ENCODE results near the gene NPIPB13.
"Not testable (repeated sequence)": the region's sequence is repeated elsewhere in the genome, so short reads cannot be mapped to it uniquely, and the experiment has no call there.

Gene NPIPB13

DNA sequence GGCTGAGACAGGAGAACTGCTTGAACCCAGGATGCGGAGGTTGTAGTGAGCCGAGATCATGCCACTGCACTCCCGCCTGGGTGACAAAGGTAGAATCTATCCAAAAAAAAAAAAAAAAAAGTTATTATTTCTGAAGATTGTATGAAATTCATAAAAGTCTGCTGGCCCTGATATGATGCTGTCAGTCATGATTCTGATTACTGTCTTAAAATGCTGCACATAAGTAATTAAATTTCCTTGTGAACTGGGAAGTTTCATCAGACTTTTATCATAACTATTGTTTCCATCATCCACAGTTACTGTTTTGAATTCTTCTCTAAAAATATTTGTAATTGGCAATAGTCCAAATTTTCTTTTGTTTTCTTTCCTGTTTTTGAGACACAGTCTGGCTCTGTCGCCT is at the start of gene NPIPB13:
Gene NPIPB13 (minus strand): TSS at position 101 of the 400 bp plus-strand sequence. CDS start 2,906 bp downstream, outside the sequence.
- H3K36me3 ChIP-seq (ENCODE audit: control insufficient read depth, insufficient read depth, low read length); H3K4me3 ChIP-seq (ENCODE audit: low read depth, low read length); H3K27ac ChIP-seq (ENCODE audit: low read depth, low read length); H3K9ac ChIP-seq (ENCODE audit: low read length); H3K4me1 ChIP-seq (ENCODE audit: control insufficient read depth, insufficient read depth, low read length); H3K9me3 ChIP-seq (ENCODE audit: control insufficient read depth, insufficient read depth, low read depth, low read length); H3K27me3 ChIP-seq (ENCODE audit: control insufficient read depth, insufficient read depth, low read length): not testable (repeated sequence)

DNA sequence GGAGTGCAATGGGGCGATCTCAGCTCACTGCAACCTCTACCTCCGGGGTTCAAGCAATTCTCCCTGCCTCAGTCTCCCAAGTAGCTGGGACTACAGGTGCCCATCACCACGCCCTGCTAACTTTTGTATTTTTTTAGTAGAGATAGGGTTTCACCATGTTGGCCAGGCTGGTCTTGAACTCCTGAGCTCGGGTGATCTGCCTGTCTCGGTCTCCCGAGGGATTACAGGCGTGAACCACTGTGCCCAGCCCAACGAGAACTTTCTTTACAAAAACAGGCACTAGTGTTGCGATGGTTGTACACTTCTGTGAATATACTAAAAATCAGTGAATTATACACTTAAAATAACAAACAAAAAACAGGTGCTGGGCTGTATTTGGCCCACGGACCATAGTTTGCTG is 34.1 kb upstream of the NPIPB13 start:
- not testable (repeated sequence) for H3K9me3 ChIP-seq (ENCODE audit: control insufficient read depth, insufficient read depth, low read depth, low read length); H3K27me3 ChIP-seq (ENCODE audit: control insufficient read depth, insufficient read depth, low read length); H3K4me3 ChIP-seq (ENCODE audit: low read depth, low read length); H3K4me1 ChIP-seq (ENCODE audit: control insufficient read depth, insufficient read depth, low read length); H3K9ac ChIP-seq (ENCODE audit: low read length); H3K36me3 ChIP-seq (ENCODE audit: control insufficient read depth, insufficient read depth, low read length); H3K27ac ChIP-seq (ENCODE audit: low read depth, low read length)

DNA sequence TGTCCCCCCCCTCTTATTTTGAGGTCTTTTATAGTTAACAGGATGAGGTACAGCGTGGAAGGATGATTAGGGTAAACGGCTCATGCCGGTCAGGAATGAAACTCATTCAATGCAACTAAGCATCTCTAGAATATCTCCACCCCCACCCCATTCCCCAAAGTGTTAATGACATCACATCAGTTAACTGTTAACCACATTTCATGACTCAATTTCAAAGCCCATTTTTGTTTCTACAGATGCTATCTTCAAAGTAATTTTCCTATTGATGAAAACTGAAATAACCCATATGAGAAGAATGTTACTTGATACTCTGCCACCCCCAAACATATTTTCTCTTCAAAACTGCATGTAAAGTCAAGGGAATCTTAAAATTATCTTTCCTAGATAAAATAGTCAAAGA is 30.2 kb upstream of the NPIPB13 start:
- not testable (repeated sequence) for H3K9ac ChIP-seq (ENCODE audit: low read length); H3K27me3 ChIP-seq (ENCODE audit: control insufficient read depth, insufficient read depth, low read length)

DNA sequence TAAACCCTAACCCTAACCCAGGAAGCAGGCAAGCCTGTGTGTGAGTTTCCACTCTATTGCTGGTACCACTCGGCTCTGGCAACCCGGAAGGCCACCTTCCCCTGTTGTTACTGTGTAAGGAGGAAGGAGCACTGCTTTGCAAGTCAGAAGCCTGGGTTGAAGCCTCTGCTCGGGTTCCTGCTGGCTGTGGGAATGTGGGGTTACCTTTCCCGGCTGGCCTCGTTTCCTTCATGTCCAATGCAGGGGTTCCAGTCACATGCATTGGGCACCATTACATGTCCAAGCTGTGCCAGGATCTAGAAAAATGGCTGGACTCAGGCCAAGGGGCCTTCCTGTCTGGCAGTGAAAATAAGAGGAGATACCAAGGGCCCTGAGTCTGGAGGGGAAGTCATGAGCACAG is 31.2 kb downstream of the NPIPB13 start:
- not testable (repeated sequence) for H3K27me3 ChIP-seq (ENCODE audit: control insufficient read depth, insufficient read depth, low read length); H3K4me1 ChIP-seq (ENCODE audit: control insufficient read depth, insufficient read depth, low read length); H3K4me3 ChIP-seq (ENCODE audit: low read depth, low read length); H3K9ac ChIP-seq (ENCODE audit: low read length); H3K27ac ChIP-seq (ENCODE audit: low read depth, low read length); H3K36me3 ChIP-seq (ENCODE audit: control insufficient read depth, insufficient read depth, low read length); H3K9me3 ChIP-seq (ENCODE audit: control insufficient read depth, insufficient read depth, low read depth, low read length)

More for the DNA sequence above, 30.2 kb upstream of the NPIPB13 start:
- H3K36me3 ChIP-seq (ENCODE audit: control insufficient read depth, insufficient read depth, low read length); H3K9me3 ChIP-seq (ENCODE audit: control insufficient read depth, insufficient read depth, low read depth, low read length); H3K4me1 ChIP-seq (ENCODE audit: control insufficient read depth, insufficient read depth, low read length); H3K27ac ChIP-seq (ENCODE audit: low read depth, low read length); H3K4me3 ChIP-seq (ENCODE audit: low read depth, low read length): not testable (repeated sequence)

GRCh38 chr16:30211414-30211813 is 36.9 kb downstream of the NPIPB13 start:
- not testable (repeated sequence) for H3K4me1 ChIP-seq (ENCODE audit: control insufficient read depth, insufficient read depth, low read length); H3K4me3 ChIP-seq (ENCODE audit: low read depth, low read length); H3K9me3 ChIP-seq (ENCODE audit: control insufficient read depth, insufficient read depth, low read depth, low read length); H3K9ac ChIP-seq (ENCODE audit: low read length); H3K27me3 ChIP-seq (ENCODE audit: control insufficient read depth, insufficient read depth, low read length); H3K36me3 ChIP-seq (ENCODE audit: control insufficient read depth, insufficient read depth, low read length); H3K27ac ChIP-seq (ENCODE audit: low read depth, low read length)

DNA sequence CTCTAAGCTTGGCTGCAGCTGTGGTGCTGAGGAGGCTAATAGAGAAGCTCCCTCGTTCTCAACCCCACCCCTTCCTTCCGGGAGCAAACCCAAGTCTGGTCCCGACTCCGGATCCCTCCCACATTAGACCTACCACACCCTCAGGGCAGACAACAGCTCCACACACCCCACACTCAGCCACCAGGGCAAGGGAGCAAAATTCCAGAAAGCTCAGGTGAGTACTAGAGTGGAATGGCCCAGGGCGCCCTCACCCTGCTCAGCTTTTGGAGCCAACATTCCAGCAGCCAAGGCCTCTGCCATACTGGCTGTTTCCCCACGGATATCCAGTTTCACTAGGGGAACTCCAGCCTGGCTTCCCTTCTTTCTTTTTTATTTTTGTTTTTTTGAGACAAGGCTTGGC is 39.2 kb downstream of the NPIPB13 start:
- H3K9me3 ChIP-seq (ENCODE audit: control insufficient read depth, insufficient read depth, low read depth, low read length); H3K36me3 ChIP-seq (ENCODE audit: control insufficient read depth, insufficient read depth, low read length); H3K9ac ChIP-seq (ENCODE audit: low read length); H3K27me3 ChIP-seq (ENCODE audit: control insufficient read depth, insufficient read depth, low read length); H3K4me3 ChIP-seq (ENCODE audit: low read depth, low read length); H3K4me1 ChIP-seq (ENCODE audit: control insufficient read depth, insufficient read depth, low read length); H3K27ac ChIP-seq (ENCODE audit: low read depth, low read length): not testable (repeated sequence)

DNA sequence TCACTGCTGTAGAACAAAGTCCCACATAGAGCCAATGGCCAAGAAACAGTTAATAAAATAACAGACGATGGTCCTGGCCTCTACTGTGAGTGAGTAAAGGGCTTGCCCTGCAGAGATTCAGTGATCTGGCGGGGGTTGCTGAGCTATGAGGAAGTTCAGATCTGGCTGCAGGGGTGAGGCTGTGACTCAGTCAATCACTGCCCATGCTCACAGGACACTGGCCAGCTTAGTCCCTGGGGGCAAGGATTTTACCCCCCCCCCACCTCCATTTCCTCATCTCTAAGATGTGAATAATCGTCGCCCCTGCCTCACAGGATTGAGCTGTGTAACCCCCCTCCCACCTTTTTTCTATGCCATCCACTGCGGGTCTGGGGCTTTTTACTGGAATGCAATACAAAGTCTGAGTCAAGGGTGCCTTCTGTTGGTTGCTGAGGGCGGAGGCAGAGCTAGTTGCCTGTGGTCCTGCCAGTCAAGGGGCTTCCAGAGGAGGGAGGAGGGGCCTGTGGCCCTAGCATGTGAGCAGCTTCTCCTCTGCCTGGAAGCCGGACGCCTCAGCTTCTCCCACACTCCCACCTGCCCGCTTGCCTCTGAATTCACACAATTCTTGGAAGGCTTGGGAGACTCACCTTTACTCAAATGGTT is 41.1 kb downstream of the NPIPB13 start:
- H3K27me3 ChIP-seq (ENCODE audit: control insufficient read depth, insufficient read depth, low read length); H3K9me3 ChIP-seq (ENCODE audit: control insufficient read depth, insufficient read depth, low read depth, low read length); H3K4me3 ChIP-seq (ENCODE audit: low read depth, low read length); H3K27ac ChIP-seq (ENCODE audit: low read depth, low read length); H3K36me3 ChIP-seq (ENCODE audit: control insufficient read depth, insufficient read depth, low read length); H3K9ac ChIP-seq (ENCODE audit: low read length); H3K4me1 ChIP-seq (ENCODE audit: control insufficient read depth, insufficient read depth, low read length): not testable (repeated sequence)

- H3K27ac ChIP-seq (ENCODE audit: low read depth, low read length); H3K9ac ChIP-seq (ENCODE audit: low read length); H3K36me3 ChIP-seq (ENCODE audit: control insufficient read depth, insufficient read depth, low read length); H3K9me3 ChIP-seq (ENCODE audit: control insufficient read depth, insufficient read depth, low read depth, low read length); H3K4me1 ChIP-seq (ENCODE audit: control insufficient read depth, insufficient read depth, low read length); H3K27me3 ChIP-seq (ENCODE audit: control insufficient read depth, insufficient read depth, low read length): not testable (repeated sequence)
- H3K4me3 ChIP-seq (ENCODE audit: low read depth, low read length): peak overlapping the region; percentile 57
Measured at GRCh38 chr16:30206252-30206651, 42.0 kb downstream of the NPIPB13 start.

- H3K4me3 ChIP-seq (ENCODE audit: low read depth, low read length): peak overlapping the region; percentile 57
- H3K27me3 ChIP-seq (ENCODE audit: control insufficient read depth, insufficient read depth, low read length); H3K4me1 ChIP-seq (ENCODE audit: control insufficient read depth, insufficient read depth, low read length); H3K36me3 ChIP-seq (ENCODE audit: control insufficient read depth, insufficient read depth, low read length); H3K9me3 ChIP-seq (ENCODE audit: control insufficient read depth, insufficient read depth, low read depth, low read length); H3K27ac ChIP-seq (ENCODE audit: low read depth, low read length); H3K9ac ChIP-seq (ENCODE audit: low read length): not testable (repeated sequence)
Measured at GRCh38 chr16:30205541-30206236, 42.6 kb downstream of the NPIPB13 start.

- not testable (repeated sequence) for H3K27ac ChIP-seq (ENCODE audit: low read depth, low read length); H3K27me3 ChIP-seq (ENCODE audit: control insufficient read depth, insufficient read depth, low read length); H3K4me1 ChIP-seq (ENCODE audit: control insufficient read depth, insufficient read depth, low read length); H3K9ac ChIP-seq (ENCODE audit: low read length); H3K36me3 ChIP-seq (ENCODE audit: control insufficient read depth, insufficient read depth, low read length); H3K4me3 ChIP-seq (ENCODE audit: low read depth, low read length); H3K9me3 ChIP-seq (ENCODE audit: control insufficient read depth, insufficient read depth, low read depth, low read length)
Measured at GRCh38 chr16:30199608-30200343, 48.5 kb downstream of the NPIPB13 start.

DNA sequence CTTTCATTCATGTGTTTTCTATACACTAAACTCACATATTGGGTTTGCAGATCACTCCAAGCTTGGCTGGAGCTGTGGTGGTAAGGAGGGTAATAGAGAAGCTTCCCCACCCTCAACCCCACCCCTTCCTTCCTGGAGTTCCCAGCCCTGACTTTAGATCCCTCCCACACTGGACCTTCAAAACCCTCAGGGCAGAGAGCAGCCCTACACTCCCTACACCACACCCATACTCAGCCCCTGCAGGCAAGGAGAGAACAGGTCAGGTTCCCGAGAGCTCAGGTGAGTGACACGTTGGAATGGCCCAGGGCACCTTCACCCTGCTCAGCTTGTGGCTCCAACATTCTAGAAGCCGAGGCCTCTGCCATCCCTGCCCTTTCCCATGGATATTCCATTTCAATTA is 49.2 kb downstream of the NPIPB13 start, which contains the start of gene SULT1A3:
Gene SULT1A3 (plus strand): TSS at position 207 of the 400 bp plus-strand sequence. CDS start 1,474 bp downstream, outside the sequence.
- H3K27ac ChIP-seq (ENCODE audit: low read depth, low read length); H3K9ac ChIP-seq (ENCODE audit: low read length); H3K9me3 ChIP-seq (ENCODE audit: control insufficient read depth, insufficient read depth, low read depth, low read length); H3K27me3 ChIP-seq (ENCODE audit: control insufficient read depth, insufficient read depth, low read length); H3K4me1 ChIP-seq (ENCODE audit: control insufficient read depth, insufficient read depth, low read length); H3K36me3 ChIP-seq (ENCODE audit: control insufficient read depth, insufficient read depth, low read length); H3K4me3 ChIP-seq (ENCODE audit: low read depth, low read length): not testable (repeated sequence)

All from HUES6 (cell line).